Panc1 (cell line): ENCODE results near the gene CELF2. TPM values are rescaled to one million over a fixed set of nuclear protein-coding genes. Genes with fewer than 3 reads are reported as not detected.

Experiments used
- ATAC-seq: fragments of 200-7000 bp; cut with Tn5 transposase; 2 replicates; pipeline ENCODE4 v1.9.1; 2020; ENCODE audit warnings: mild to moderate bottlenecking, moderate library complexity
- BruUV-seq: library from RNA; stranded (reverse); fragments of 400-500 nt; replicated peaks from 2 replicates; lab custom pipeline; 2021; lab: Mats Ljungman, UMichigan
- CTCF ChIA-PET: fragments of 300-600 bp; sonication (Branson Sonifier 250); formaldehyde crosslinking; loops from one replicate; lab custom pipeline; 2022; ENCODE audit warnings: antibody characterized with exemption; lab: Charles Lee
- POLR2A ChIA-PET: fragments of 300-600 bp; sonication (Branson Sonifier 250); formaldehyde crosslinking; loops from one replicate; lab custom pipeline; 2022; ENCODE audit warnings: antibody characterized with exemption; lab: Charles Lee
- DNase-seq: peaks from one replicate; pipeline ENCODE4 v3.0.0-alpha.2; 2010; ENCODE audit warnings: low read depth, low spot score
- H3K27ac ChIP-seq: 2 replicates; pipeline ENCODE4 v1.5.1; 2011; ENCODE audit warnings: mild to moderate bottlenecking, low read length, inconsistent platforms
- H3K27me3 ChIP-seq: fragments of 200-500 bp; sonication (Bioruptor generic); 2 replicates; pipeline ENCODE4 v1.6.0; 2014; ENCODE audit warnings: low read length, inconsistent platforms; ENCODE audit not compliant: control insufficient read depth, insufficient read depth
- H3K36me3 ChIP-seq: fragments of 200-500 bp; sonication (Bioruptor generic); 2 replicates; pipeline ENCODE4 v1.5.1; 2014; ENCODE audit warnings: inconsistent platforms, mild to moderate bottlenecking, low read length, moderate library complexity; ENCODE audit not compliant: control insufficient read depth, insufficient read depth
- H3K4me1 ChIP-seq: 2 replicates; pipeline ENCODE4 v1.5.1; 2011; ENCODE audit warnings: inconsistent platforms, mild to moderate bottlenecking, low read length, moderate library complexity; ENCODE audit not compliant: control insufficient read depth, insufficient read depth
- H3K4me3 ChIP-seq, 2 experiments: 2 replicates each; pipeline ENCODE4 v1.5.1; 2011 to 2012; ENCODE audit warnings: low read depth in 2 of 2, low read length in 2 of 2, mild to moderate bottlenecking in 2 of 2, inconsistent platforms in 1 of 2, moderate library complexity in 1 of 2
- H3K9me3 ChIP-seq: fragments of 200-500 bp; sonication (Bioruptor generic); 2 replicates; pipeline ENCODE4 v1.5.1; 2014; ENCODE audit warnings: low read depth, mild to moderate bottlenecking, inconsistent platforms, low read length, moderate library complexity; ENCODE audit not compliant: control insufficient read depth, insufficient read depth
- POLR2AphosphoS5 ChIP-seq: IDR thresholded peaks from 2 replicates; pipeline ENCODE4 v1.6.1; 2012; ENCODE audit warnings: mild to moderate bottlenecking, low read depth, low read length, moderate library complexity
- SIN3A ChIP-seq: IDR thresholded peaks from 2 replicates; pipeline ENCODE4 v1.6.1; 2012; ENCODE audit warnings: low read depth, mild to moderate bottlenecking, low read length, moderate library complexity, borderline replicate concordance; ENCODE audit not compliant: insufficient read depth
- TCF7L2 ChIP-seq: IDR thresholded peaks from 2 replicates; pipeline ENCODE4 v1.6.1; 2011; ENCODE audit warnings: mild to moderate bottlenecking, low read depth, low read length, inconsistent platforms
- in situ Hi-C: cut with HindIII; loops from 2 replicates; pipeline ENCODE4 v1.10.0; 2016; ENCODE audit warnings: low sequenced_read_pairs, low pct_unique_long_range_greater_than_20kb
- intact Hi-C: fragments of 100-400 bp; cut with micrococcal nuclease; formaldehyde crosslinking; loops from one replicate; pipeline ENCODE4 v1.10.0; 2022; ENCODE audit not compliant: unreplicated experiment
- total RNA-seq: library from RNA; stranded (reverse); gene quantifications from one replicate; pipeline ENCODE4 v1.2.1, GENCODE V29; 2021; ENCODE audit not compliant: unreplicated experiment
- TF ChIP-seq, protein P1 (sequence below): fragments of 450-650 bp; IDR thresholded peaks from 2 replicates; pipeline ENCODE4 v1.5.1; 2017; ENCODE audit warnings: mild to moderate bottlenecking
- TF ChIP-seq, protein P2 (sequence below), 2 experiments: IDR thresholded peaks; 2 replicates each; pipeline ENCODE4 v1.6.1; 2011 to 2012; ENCODE audit warnings: low read depth in 2 of 2, control low read depth in 1 of 2, low read length in 1 of 2, mild to moderate bottlenecking in 1 of 2, moderate library complexity in 1 of 2; ENCODE audit not compliant: insufficient read depth in 1 of 2

The CELF2 gene
- total RNA-seq, 1 experiment from 2014 or later, result 0.44 TPM

DNA sequence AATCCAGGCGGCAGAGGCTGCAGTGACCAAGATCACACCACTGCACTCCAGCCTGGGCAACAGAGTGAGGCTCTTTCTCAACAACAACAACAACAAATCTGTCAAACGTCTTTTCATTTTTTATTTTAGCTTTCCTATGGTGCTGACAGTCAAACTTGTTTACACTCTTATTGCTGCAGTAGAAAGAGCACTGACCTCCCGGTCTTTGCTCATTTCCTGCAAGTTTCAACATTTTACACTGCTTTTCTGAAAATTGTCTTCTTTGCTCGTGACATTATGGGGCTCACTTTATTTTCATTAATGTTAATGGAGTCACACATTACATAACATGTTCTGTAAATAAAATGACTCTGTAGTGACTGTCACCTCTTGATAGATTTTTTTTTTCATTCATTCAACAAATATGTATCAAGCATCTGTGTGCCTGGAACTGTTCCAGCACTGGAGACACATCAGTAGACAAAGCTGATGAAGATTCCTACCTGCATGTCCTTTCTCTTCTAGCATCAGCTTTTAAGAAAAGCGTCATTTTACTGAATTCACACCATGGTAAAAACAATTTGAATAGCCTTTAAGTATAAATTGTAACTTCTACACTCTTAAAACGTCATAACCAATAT, 277.3 kb downstream of the CELF2 start:
- Histone ChIP-seq H3K27me3 (no peaks in the 10 kb centered on the region), H3K36me3 (no peaks in the 10 kb centered on the region), H3K4me3 (no peak overlapping the region), H3K4me1 (no peaks in the 10 kb centered on the region), H3K27ac (no peak overlapping the region), H3K9me3 (no peaks in the 10 kb centered on the region)
- ChIA-PET POLR2A (interaction anchor here (0.6 kb wide), 1 partner anchor 192 kb away, joined by 3 read pairs; no protein-coding TSS in a partner anchor), CTCF (no interaction called here)
- intact Hi-C loops (no loop called here), in situ Hi-C loops (no loop called here)
- ATAC-seq (no peak), DNase-seq (no peak)
- no TSS peak for BruUV-seq
- TF ChIP-seq, protein P1, sequence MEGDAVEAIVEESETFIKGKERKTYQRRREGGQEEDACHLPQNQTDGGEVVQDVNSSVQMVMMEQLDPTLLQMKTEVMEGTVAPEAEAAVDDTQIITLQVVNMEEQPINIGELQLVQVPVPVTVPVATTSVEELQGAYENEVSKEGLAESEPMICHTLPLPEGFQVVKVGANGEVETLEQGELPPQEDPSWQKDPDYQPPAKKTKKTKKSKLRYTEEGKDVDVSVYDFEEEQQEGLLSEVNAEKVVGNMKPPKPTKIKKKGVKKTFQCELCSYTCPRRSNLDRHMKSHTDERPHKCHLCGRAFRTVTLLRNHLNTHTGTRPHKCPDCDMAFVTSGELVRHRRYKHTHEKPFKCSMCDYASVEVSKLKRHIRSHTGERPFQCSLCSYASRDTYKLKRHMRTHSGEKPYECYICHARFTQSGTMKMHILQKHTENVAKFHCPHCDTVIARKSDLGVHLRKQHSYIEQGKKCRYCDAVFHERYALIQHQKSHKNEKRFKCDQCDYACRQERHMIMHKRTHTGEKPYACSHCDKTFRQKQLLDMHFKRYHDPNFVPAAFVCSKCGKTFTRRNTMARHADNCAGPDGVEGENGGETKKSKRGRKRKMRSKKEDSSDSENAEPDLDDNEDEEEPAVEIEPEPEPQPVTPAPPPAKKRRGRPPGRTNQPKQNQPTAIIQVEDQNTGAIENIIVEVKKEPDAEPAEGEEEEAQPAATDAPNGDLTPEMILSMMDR, result no peak
- TF ChIP-seq POLR2AphosphoS5 (no peak), SIN3A (no peak), TCF7L2 (no peak)
- TF ChIP-seq, protein P2, sequence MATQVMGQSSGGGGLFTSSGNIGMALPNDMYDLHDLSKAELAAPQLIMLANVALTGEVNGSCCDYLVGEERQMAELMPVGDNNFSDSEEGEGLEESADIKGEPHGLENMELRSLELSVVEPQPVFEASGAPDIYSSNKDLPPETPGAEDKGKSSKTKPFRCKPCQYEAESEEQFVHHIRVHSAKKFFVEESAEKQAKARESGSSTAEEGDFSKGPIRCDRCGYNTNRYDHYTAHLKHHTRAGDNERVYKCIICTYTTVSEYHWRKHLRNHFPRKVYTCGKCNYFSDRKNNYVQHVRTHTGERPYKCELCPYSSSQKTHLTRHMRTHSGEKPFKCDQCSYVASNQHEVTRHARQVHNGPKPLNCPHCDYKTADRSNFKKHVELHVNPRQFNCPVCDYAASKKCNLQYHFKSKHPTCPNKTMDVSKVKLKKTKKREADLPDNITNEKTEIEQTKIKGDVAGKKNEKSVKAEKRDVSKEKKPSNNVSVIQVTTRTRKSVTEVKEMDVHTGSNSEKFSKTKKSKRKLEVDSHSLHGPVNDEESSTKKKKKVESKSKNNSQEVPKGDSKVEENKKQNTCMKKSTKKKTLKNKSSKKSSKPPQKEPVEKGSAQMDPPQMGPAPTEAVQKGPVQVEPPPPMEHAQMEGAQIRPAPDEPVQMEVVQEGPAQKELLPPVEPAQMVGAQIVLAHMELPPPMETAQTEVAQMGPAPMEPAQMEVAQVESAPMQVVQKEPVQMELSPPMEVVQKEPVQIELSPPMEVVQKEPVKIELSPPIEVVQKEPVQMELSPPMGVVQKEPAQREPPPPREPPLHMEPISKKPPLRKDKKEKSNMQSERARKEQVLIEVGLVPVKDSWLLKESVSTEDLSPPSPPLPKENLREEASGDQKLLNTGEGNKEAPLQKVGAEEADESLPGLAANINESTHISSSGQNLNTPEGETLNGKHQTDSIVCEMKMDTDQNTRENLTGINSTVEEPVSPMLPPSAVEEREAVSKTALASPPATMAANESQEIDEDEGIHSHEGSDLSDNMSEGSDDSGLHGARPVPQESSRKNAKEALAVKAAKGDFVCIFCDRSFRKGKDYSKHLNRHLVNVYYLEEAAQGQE (IDR thresholded peaks at IDR 0.05; ENCODE audit: insufficient read depth in 1 of 2, low read depth in 2 of 2, low read length in 1 of 2), result no peak

DNA sequence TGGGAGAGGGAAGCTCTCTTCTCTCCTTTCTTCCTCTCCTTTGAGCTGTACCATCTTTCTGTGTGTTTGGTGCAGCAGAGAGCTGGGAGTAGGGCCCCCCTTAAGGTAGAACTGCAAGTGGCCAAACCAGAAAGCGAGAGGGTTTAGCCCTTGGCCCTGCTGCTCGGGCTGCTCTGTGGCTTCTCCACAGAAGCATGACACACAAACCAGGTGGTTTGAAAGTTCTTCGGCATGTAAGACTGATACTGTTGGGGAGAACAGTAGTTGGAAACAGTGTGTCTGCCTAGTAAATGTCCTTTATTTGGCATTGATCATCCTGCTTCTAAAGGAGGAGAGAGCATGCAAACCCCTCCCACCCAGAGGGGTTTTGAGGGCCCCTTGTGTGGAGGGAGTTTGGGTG, 277.8 kb downstream of the CELF2 start:
- in situ Hi-C loops, result no loop called here
- no peaks in the 10 kb centered on the region for H3K4me1 ChIP-seq

More for the DNA sequence above, 277.8 kb downstream of the CELF2 start:
- H3K27me3 ChIP-seq, result no peaks in the 10 kb centered on the region
- intact Hi-C loops, result no loop called here
- ATAC-seq, result no peak
- no peak overlapping the region for H3K27ac ChIP-seq
- ChIA-PET CTCF (no interaction called here), POLR2A (no interaction called here)
- H3K9me3 ChIP-seq, result no peaks in the 10 kb centered on the region
- no peak overlapping the region for H3K4me3 ChIP-seq
- BruUV-seq, result no TSS peak
- DNase-seq, result no peak
- TF ChIP-seq TCF7L2 (no peak), SIN3A (no peak), POLR2AphosphoS5 (no peak)
- TF ChIP-seq, protein P2 (IDR thresholded peaks at IDR 0.05; ENCODE audit: insufficient read depth in 1 of 2, low read depth in 2 of 2, low read length in 1 of 2), result no peak
- TF ChIP-seq, protein P1, result no peak
- no peaks in the 10 kb centered on the region for H3K36me3 ChIP-seq
